Fibroblast of skin of right quadriceps (primary cell): ENCODE data around the gene GTF3C4.

Source experiments
- DNase-seq: peaks from one replicate; pipeline ENCODE4 v3.0.0-alpha.2; 2013

The GTF3C4 gene, protein sequence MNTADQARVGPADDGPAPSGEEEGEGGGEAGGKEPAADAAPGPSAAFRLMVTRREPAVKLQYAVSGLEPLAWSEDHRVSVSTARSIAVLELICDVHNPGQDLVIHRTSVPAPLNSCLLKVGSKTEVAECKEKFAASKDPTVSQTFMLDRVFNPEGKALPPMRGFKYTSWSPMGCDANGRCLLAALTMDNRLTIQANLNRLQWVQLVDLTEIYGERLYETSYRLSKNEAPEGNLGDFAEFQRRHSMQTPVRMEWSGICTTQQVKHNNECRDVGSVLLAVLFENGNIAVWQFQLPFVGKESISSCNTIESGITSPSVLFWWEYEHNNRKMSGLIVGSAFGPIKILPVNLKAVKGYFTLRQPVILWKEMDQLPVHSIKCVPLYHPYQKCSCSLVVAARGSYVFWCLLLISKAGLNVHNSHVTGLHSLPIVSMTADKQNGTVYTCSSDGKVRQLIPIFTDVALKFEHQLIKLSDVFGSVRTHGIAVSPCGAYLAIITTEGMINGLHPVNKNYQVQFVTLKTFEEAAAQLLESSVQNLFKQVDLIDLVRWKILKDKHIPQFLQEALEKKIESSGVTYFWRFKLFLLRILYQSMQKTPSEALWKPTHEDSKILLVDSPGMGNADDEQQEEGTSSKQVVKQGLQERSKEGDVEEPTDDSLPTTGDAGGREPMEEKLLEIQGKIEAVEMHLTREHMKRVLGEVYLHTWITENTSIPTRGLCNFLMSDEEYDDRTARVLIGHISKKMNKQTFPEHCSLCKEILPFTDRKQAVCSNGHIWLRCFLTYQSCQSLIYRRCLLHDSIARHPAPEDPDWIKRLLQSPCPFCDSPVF

DNA sequence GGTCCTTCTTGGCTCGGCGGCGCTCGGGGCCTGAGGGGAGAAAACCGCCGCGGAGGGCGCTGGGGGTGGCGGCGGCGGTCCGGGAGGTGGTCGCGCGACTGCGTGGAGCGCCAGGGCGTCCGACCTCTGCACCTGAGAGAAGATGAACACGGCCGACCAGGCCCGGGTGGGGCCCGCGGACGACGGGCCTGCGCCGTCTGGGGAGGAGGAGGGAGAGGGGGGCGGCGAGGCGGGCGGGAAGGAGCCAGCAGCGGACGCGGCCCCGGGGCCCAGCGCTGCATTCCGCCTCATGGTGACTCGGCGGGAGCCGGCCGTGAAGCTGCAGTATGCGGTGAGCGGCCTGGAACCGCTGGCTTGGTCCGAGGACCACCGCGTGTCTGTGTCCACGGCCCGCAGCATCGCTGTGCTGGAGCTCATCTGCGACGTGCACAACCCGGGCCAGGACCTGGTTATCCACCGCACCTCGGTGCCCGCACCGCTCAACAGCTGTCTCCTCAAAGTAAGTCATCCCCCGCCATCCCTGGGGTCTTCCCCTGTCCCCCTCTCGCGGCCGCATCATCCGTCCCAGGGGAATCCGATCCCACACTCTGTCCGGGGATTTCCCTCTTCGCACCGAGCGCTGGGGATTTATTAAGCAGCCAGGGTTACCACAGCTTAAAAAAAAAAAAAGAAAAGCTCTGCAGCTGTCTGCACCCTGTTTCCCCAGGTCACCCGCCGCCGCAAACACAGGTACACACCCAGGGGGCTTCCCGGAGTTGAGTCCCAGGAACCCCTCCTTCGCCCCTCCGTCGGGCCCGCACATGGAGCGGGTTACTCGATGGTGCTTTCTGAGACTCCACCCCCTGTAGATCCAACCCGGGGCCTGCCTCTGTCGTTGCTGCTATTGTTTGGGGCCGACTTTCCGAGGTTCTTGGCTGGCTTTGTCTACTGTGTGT lies at the start of gene GTF3C4:
Gene GTF3C4, plus strand, starts transcription at position 8 of the 935 bp plus-strand sequence. Its CDS starts 135 bp downstream, at position 143.
- DNase-seq: no peak

DNA sequence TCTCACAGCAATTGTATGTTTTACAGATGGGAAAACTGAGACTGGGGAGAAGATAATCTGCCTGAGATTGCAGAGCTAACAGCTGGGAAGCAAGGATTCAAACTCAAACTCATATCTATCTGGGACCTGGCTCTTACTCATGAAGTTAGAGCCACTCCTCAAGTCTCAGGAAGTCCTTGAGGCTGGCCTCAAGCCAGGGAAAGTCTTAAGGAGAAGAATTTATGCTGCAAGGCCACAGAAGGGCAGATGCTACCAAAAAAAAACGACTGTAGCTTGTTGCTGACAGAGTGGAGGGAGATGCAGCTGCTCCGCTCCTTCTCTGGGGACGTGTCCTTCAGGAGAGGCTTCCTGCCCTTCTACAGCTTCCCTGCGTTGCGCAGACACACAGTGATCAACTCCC lies 48.1 kb upstream of the GTF3C4 start:
- DNase-seq: peak; percentile 62

DNA sequence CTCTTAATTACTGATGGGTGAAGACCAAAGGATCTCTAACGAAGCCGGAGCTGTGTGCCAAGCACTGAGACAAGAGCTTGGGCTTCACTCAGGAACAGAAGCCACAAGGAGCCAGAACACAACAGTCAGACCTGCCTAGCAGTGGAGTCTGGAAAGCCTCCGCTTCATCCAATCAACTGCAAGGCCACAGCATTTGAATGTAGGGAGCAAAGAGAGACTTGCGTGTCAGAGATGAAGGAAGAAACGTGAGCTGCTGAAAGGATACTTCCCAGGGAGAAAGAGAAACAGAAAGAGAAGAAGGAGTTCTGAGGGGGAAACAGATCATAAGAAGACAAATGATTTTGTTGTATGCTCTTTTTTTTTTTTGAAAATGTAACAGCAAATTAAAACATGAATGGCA lies 44.0 kb upstream of the GTF3C4 start:
- no peak for DNase-seq

DNA sequence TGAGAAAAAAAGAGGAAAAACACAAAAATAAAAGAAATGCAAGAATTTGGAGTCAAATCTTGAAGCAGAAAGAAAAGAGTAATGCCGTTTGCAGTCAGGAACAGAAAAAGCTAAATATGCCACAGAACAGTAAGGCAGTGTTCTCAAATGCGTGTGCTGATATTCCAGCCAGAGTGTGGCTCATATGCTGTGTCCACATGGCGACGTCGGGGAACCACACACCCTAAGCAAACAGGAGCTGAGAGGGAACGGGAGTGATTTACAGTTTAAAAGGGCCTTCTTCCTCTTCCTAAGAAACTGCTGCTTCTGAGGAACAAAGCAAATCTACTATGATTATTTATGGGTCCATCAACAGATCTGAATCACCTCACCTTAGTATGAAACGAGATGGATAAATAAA lies 43.2 kb upstream of the GTF3C4 start:
- DNase-seq: no peak

DNA sequence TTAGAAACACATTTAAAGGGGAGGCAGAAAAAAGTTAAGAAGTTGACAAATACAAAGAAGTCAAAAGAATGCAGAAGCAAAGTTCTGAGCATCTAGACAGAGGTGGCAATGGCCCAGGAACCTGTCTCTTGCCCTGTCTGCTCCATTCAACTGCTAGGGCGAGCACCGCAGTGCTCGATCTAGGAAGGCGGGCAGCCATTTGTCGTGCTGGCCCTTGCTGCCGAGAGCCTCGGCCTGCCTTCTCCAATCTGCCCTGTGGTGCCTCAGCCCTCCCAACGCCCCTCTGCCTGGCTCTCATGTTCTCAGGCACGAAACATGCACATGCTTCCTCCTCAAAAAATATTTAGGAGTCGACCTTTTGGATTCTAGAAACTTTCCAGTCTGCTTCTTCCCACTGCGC lies 42.7 kb upstream of the GTF3C4 start:
- DNase-seq: no peak

DNA sequence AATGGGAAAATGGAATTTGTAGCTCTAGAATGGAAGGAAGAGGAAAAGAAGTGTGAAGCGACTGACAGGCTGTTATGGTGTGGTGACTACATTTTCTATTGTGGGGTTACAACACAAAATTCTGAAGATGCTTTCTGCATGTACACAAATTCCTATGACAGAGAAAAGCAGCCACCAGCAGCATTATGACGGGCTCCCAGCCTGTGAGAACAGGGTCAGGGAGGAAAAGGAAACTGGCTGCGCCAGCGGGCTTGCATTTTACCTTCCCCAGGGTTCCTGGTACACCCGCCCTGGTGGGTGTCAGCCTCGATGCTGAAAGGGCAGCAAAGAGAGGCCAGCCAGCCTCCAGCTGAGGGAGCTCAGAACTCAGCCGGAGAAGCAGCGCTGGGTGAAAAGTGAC lies 41.5 kb upstream of the GTF3C4 start:
- no peak for DNase-seq

DNA sequence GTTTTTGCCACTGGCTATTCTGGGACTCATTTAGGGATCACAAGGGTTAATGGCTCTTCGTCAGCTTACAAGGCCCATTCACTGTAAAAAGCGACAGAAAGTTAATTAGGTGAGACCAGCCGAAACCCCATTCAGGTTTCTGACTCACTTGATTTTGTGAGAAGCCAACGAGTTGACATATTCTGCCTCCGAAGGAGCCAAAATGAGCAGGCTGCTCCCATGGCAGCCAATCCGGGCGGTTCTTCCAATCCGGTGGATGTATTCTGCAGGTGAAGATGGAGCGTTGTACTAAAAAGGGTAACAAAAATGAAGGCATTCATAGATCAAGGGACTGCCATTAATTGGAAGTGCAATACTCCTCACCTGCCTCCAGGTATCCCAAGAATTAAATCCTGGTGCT lies 40.1 kb upstream of the GTF3C4 start:
- no peak for DNase-seq

DNA sequence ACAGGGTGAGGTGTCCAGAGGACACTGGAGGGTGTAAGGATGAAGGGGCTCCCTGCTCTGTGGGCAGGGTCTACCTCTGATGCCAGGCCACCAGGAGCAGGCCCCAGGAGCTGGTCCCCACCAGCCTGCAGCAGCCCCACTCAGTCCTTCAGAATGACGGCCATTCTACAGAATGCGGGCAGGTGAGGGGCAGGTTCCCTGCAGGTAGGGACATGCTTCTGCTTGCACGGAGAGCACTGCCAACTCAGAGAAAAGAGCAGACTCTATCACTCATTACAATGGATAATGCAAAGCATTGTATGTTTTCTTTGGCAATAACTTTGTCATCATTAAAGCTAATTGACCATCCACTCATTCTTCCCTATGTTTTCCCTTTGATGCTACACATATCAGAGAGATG lies 39.5 kb upstream of the GTF3C4 start:
- no peak for DNase-seq

DNA sequence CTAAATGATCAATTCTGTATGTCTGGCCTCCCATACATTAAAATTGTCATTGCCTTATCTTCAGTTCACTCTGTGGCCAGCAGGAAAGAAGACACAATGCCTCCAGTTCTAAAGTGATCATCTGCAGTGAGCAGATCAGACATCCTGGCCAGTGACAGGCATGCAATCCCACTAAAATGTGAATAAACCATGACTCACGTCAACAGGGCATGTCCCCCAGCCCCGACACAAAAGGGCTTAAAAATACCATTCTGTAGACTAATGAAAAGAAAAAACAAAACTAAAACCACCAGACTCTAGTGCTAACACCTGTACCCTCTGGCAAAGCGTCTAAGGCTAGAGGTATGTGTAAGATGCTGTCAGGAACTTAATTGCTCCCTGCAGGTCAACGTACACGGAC lies 39.0 kb upstream of the GTF3C4 start:
- peak; percentile 76 for DNase-seq

DNA sequence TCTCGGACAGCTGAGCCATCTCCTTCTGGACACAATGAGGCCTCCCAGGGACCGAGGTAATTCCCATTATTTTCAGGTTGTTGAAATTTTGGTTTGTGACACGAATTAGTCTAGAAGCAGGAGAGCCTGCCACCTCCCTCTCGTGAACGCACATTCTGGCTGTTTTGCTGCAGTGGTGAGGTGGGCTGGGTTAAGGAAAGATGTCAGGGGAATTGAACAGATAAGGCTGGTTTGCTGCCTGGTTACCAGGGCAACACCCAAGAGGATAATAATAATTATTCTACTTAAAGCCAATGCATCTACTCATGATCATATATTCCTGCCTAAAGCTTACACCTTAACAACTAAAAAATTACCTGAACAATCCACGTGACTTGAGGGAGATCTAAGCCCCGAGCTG lies 38.6 kb upstream of the GTF3C4 start:
- DNase-seq: no peak

DNA sequence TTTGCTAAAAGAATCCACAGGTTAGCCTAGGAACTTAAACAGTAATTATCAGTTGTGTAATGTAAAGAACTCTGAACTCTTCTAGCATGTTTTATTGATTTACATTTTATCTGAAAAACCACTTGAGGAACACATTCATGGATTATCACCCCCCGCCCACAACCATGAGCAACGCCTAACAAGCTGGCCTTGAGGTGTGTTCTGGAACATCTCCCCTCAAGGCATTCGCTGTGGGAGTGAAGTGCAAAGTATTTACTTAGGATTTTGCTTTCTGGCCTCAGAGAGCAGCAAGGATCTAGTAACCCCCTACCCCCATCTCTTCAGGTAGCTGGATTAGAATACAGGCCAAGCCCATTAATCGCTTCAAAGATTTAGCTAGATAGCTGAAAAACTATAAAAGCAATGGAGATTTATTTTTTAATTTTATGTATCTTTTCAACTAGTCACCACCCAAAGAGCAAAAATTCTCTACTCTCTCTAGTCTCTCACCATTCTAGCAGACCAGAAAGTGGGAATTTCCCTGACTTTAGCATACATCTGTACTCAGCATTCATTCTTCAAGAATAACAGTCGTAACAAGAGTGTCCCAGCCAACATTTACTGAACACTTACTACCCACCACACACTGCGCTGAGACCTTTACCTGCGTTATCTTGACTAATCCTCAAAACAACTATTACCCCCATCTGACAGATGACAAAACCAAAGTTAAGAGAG lies 37.7 kb upstream of the GTF3C4 start:
- DNase-seq: no peak

DNA sequence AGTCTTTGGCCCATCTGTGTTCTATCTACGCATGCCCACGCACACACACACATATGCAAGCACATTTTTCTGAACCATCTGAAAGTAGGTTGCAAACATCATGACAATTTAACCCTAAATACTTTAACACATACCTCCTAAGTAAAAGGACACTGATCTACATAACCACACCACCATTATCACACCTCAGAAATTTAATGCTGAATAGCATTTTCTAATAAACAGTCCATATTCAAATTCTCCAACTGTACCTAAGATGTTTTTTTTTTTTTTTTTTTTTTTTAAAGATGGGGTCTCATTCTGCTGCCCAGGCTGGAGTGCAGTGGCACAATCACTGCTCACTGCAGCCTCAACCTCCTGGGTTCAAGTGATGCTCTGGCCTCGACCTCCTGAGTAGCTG lies 35.9 kb upstream of the GTF3C4 start:
- no peak for DNase-seq

DNA sequence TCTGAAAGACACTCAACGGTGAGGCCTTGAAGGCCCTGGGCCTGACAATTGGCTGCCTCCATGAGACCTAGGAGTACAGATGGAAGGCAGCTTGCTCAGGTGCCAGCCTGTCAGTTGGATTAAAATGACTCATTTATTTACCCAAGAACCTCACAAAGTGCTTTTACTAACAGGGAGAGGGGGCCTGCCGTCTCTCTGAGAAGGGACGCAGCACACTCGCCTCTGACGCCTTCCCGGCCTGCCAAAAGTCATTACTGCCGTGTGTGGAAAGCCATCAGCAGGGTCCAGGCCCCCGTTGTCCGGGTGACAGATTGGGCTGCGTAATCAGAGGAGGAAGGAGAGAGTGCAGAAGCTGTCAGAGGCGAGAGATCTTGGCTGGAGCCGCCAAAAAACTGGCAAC lies 32.9 kb upstream of the GTF3C4 start:
- DNase-seq: no peak

DNA sequence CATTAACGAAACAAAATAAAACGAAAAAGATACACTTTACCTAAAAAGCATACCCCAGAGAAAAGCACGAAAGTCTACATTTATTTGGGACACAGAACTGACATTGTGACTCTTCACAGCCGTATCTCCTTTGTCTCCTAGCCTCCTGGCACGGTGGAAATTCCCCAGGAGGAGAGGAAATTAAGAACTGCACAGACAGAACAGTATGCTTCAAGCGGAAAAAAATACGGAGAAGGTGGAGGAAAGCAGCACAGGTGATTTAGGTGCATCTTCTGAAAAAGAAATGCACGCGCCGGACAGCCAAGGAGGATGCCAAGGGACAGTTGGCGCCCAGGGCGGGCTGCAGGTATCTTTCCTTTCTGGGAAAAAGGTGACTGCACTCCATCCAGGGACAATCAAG lies 32.5 kb upstream of the GTF3C4 start:
- no peak for DNase-seq

DNA sequence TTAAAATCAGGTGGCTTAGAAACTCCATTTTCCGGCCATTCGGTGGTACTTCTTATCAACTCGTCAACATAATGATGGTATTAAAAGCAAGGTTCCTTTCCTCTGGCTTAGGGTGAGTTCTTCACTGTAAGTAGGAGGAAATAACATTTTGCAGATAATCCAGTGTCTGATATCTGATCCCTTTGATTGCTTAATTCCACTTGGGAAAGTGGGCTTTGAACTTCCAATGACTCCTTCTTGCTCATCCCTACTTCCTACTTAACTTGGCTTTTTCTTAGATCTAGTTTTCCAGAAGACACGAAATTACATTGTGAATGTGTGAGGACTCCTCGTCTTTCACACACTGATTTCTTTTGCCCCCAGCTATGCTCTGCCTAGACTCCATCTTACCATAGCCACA lies 32.0 kb upstream of the GTF3C4 start:
- peak; percentile 61 for DNase-seq

DNA sequence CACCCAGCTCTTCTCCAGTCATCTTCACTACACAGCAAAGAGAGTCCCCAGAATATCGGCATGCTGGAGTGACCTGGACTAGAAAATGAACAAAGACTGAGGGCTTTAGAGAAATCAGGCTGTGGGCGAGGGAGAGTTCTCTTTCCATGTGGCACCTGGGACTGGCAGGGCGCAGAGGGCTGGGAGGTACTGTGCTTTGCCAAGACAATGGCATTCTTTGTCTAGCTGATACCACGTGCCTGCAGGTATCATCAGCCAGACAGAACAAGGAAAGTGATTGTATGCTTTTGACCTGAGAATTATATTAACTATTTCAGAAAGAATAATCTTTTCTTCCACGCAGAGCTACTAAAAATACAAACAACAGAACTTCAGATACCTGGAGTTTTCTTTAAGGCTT lies 30.9 kb upstream of the GTF3C4 start:
- DNase-seq: no peak

DNA sequence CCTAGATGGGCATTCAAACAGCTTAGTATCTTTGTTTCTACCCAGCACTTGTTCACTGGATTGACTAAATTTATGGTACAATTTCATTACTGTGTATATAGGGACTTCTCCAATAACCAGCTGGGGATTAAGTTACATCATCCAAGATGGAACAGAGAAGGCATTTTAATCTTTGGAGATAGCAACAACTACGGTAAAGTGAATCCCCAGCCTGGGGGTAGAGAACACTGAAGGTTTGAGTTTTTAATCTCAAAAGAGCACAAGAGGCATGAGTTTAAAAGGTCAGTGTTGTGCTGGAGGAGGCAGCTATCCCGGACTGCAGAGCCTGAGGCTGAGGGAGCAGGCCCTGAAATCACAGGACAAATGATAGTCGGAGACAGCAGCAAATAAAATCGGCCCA lies 29.0 kb upstream of the GTF3C4 start:
- no peak for DNase-seq

DNA sequence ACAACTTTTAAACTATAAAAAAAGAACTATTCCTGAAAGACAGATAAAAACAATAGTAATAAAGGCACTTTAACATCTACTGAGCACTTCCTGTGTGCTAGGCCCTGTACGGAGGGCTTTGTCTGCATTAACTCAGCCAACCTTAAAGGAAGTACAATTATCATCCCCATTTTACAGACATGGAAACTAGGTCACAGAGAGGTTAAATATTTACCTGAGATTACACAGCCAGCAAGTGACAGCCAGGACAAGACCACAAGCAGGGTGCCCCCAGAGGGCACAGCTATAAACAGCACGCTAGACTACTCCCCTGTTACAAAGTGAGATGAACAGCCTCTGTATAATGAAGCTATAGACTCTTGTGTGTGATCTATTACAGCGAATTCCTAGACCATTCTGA lies 26.0 kb upstream of the GTF3C4 start:
- no peak for DNase-seq

DNA sequence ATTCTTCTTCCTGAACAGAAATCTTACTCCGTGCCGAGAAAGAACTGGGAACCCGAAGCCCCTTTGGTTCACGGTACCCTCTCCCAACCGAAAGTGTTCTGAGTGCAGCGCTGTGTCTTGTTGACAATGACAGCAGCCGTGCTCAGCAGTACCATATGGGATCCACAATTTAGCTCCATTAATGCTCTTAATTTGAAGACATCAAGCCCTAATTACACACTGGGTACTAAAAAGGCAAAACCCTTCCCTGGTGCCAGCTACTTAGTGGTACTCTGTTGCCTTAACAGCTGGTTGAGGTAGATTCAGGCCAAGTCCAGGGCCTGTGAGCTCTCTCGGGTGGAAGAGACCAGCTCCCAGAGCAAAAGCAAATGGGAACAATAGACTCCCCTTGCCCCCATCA lies 25.0 kb upstream of the GTF3C4 start:
- no peak for DNase-seq

DNA sequence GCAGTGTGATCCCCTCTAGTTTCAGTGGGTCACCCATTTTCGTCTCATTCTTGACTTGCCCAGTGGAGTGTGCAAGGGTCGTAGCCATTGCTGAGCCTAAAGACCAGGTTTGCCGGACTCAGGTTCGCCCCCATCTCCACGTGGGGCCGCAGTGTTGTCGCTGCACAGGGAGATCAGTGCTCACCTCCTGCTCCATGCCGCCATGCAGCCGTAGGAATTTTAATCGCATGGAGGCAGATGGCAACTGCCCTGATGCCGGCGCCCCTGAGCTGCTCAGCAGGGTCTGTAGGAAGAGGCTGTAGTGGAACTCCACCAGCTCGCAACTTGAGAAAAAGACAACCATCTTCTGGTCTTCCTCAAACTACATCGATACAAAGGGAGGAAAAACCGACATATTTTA lies 24.6 kb upstream of the GTF3C4 start:
- DNase-seq: no peak

DNA sequence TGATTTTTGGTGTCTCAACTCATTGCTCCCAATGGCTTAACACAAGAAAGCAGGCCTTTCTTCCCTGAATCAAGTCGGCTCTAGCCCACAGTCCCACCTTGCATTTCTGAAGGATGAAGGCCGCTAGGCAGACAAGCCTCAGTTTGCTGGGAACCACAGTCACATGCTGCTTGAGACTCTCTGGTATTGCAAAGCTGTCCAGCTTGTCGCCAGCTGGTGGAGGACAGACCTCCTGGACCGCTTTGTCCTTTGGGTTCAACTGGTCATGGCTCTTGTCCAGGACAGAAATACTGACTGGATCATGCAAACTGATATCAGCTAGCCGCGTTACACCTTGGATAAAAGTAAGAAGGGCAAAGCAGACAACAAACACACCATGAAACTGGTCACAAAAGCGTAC lies 23.5 kb upstream of the GTF3C4 start:
- no peak for DNase-seq

DNA sequence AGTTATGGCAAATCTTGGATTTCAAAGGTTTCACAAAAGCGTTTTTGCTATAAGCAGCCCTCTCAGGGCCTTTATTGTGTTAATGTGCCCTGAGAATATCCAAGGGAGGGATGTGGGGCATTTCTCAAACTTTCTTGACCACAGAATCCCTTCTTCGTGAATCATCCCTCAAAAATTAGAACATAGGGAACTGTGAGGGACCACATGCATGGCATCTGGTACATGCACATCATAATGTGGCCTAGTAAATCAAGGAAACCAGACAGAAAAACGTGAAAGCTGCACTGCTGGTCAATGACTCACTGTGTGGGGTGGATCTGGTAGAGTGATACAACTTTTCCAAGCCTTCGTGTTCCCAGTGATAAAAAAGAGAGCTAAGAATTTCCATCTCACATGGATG lies 22.9 kb upstream of the GTF3C4 start:
- DNase-seq: peak; percentile 99

DNA sequence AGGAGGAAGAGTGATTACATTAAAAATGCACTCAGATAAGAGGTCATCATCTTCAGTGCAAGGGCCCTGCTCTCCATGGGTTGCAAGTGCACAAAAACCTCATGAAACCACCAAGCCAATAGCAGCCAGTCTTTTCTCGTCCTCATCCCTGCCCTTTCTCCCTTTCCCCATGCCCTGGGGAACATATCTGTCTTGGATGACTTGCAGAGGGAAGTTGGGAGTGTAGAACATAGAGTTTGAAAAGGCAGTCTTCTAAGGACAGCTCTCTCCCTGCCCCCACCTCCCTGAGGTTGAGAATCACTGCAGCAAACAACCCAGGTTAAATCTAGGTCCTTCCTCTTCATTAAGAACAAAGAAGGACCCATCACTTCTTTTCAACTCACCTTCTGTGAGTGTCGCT lies 22.5 kb upstream of the GTF3C4 start:
- peak; percentile 64 for DNase-seq
